Activated CD8-positive, alpha-beta memory T cell treated with anti-CD3 and anti-CD28 coated beads for 24 hours (primary cell): Measurements from ENCODE around the gene NEK7.
"Not testable (repeated sequence)": the region's sequence is repeated elsewhere in the genome, so short reads cannot be mapped to it uniquely, and the experiment has no call there.

ENCODE experiments used
- DNase-seq: peaks from one replicate; pipeline ENCODE4 v3.0.0-alpha.2; 2020

NEK7 gene

DNA sequence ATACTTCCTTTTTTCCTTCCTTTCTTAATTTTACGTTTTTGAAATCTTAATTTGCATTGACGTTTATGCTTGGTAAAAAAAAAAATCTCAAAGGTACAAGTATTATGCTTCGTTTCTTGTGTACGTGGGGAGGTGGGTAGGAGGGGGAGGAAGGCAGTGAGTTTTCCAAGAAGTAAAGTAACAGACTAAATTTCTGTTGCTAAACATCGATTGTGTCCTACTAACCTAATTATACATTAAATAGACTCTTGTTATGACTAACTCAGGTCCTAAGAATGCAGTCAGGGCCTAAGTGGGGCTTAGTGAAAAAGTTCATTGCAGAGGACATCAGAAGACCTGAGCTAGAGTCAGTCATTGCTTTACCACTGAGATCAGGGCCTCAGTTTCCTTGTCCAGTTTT is 17.5 kb downstream of the NEK7 start:
- no peak for DNase-seq

- no peak for DNase-seq
Measured at GRCh38 chr1:198175423-198176170, 18.8 kb downstream of the NEK7 start.

DNA sequence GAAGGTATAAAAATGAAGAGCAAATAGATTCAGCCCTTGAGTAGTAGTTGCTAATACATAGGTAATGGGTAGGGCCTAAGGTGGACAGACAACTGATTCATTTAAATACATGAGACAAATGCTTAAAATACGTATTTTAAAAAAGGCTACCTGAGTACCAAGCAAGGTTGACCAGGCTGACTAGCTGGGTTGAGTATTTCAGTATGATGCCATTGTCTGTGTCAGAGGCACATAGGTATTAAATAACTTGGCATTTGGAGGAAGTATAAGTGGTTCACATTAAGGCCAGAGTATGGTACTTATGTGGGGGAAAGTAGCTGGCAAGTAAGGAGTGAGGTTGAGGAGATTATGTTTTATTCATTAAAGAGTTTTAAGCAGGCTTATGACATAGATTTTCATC is 19.4 kb downstream of the NEK7 start:
- DNase-seq: no peak

- no peak for DNase-seq
Measured at GRCh38 chr1:198177546-198177945, 20.7 kb downstream of the NEK7 start.

DNA sequence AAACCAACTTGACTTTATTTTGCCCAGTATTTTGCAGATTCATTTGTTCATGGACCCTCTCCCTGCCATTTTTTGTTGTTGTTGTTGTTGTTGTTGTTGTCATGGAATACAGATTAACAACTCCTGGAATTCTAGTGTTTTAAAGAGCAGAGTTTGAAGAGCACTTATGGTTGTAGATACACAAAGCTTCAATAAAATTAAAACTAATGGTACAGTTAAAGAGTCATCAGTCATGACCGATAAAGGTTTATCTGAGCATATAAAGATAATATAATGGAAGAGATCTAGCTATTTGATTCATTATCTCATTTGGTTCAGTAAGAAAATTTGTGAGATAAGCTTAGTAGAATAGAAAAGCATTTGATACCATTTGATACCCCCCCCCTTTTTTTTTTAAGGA is 21.8 kb downstream of the NEK7 start:
- no peak for DNase-seq

DNA sequence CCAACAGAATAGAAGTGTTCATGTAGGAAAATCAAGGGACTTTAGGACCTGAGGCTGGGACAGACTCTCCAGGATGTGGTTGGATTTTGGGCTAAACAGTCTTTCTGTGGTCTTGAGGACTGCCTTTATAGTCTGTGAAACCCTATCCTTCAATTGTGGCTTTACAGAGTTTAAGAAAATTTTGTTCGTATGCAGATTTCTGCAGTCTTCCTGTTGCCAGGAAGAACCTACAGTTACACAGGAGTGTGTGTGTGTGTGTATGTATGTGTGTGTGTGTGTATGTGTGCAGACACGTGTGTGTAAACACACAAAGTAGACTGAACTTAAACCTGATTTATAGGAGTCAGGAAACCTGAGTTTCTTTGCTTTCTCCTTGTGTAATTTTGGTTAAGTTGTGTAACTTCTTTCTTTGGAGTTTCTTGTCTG is 22.8 kb downstream of the NEK7 start:
- DNase-seq: no peak

DNA sequence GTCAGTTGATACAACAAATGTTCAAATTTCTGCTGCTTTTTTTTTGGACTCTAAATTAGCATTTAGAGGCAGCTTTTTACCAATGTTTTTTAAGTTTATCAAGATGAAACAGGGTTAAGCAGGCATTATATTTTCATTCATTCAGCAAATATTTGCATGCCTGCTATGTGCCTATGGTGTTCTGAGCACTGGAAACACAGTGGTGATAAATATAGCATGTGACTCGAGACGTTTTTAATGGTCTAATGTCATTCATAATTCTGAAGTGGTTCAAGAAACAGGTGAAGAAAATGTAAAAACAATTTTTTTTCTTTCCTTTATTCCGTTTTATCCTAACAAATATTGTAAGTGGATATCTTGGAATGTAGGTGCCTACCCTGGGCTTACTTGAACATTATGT is 26.8 kb downstream of the NEK7 start:
- no peak for DNase-seq

- DNase-seq: no peak
Measured at GRCh38 chr1:198184516-198184915, 27.7 kb downstream of the NEK7 start.

GRCh38 chr1:198185146-198185545 is 28.3 kb downstream of the NEK7 start:
- no peak for DNase-seq

DNA sequence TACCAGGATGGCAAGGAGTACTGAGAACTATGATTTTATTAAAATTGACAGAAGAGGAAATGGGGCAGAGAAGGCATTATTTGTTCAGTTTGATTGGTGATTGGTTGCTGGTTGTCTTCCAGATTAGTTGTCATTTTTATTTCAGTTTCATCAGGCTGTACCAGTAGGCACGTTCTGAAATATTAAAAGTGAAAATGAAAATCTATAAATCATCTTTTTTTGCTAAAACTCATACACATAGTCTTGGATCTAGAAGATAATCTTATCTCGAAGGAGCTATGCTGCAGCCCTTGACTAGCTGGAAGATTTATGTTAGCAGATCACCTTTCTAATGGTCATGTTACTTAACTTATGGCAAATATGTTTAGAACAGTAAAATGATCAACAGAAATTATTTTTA is 29.0 kb downstream of the NEK7 start:
- DNase-seq: no peak

GRCh38 chr1:198186916-198187580 is 30.2 kb downstream of the NEK7 start:
- DNase-seq: no peak

- DNase-seq: no peak
Measured at GRCh38 chr1:198187973-198188588, 31.3 kb downstream of the NEK7 start.

- DNase-seq: no peak
Measured at GRCh38 chr1:198191117-198191516, 34.3 kb downstream of the NEK7 start.

DNA sequence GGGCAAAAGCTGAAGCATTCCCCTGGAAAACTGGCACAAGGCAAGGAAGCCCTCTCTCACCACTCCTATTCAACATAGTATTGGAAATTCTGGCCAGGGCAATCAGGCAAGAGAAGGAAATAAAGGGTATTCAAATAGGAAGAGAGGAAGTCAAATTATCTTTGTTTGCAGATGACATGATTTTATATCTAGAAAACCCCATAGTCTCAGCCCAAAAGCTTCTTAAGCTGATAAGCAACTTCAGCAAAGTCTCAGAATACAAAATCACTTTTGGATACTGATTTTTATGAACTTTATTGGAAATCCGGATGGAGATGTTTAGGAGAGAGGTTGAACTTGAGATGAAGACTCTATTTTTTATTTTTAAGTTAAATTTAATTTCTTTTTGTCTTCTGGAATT is 37.1 kb downstream of the NEK7 start:
- not testable (repeated sequence) for DNase-seq

DNA sequence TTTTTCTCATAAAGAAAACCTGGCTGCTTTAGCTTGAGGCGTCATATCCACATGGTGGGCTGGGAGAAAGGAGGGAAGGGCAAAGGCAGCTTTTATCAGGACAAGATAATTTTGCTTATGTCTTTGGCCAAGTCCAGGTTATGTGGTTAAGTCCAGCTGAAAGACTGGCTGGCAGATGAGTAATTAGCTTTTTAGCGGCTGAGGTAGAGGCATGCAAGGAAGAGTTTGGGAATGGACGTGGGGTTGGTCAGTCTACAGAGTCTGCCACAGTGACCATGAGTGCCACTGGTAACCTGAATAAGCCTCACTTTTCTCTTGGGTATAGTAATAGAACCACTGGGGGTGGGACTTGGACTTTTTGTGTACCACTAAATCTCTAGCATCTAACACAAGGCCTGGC is 39.8 kb downstream of the NEK7 start:
- DNase-seq: no peak

DNA sequence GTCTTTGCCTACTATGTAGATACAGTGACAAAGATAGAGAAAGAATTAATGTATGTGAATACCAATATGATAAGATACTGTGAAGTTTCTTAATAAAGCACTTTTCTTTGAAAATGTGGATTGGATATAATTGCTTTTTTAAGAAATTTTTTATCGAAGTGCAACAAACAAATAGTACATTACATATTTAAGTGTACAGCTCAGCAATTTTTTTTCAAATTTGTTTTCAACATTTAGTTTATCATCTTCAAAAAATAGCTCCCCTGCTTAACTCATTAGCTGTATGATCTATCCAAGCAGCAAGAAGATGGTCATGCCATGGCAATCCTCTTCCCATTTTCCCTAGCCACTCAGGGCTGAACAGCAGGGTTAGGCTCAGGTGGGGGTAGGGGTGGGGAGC is 40.5 kb downstream of the NEK7 start:
- DNase-seq: no peak

- no peak for DNase-seq
Measured at GRCh38 chr1:198199105-198199504, 42.3 kb downstream of the NEK7 start.

DNA sequence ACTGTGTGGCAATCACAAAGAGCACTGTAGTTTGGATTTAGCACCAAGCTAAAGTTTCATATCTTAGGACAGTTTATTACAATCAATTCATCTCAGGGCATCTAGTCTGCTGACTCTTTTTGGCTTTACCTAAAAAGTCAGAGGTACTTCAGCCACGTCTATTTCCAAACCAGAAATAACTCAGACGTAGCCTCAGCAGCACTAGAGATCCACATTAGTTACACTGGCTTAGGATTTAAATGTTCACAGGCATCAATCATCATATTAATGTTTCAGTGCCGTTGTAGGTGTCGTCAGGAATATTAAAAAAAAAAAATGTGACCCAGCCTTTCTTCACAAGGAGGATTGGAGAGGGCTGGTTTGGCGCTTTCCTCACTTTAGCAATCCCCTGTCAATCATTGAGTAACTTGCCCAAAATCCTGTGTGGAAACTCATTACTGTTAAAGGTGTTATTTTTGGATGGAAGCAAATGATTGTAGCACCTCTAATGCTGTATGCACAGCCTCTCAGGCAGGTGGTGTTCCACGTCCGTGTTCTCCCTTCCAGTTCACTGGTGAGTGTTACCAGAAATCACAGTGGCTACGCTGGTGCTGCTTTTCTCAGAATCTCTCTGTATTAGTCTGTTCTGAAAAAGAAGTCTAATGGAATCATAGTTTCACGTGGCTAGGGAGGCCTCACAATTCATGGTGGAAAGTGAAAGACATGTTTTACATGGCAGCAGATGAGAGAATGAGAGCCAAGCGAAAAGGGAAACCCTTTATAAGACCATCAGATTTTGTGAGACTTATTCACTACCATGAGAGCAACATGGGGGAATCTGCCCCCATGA is 45.4 kb downstream of the NEK7 start:
- DNase-seq: peak; percentile 70

DNA sequence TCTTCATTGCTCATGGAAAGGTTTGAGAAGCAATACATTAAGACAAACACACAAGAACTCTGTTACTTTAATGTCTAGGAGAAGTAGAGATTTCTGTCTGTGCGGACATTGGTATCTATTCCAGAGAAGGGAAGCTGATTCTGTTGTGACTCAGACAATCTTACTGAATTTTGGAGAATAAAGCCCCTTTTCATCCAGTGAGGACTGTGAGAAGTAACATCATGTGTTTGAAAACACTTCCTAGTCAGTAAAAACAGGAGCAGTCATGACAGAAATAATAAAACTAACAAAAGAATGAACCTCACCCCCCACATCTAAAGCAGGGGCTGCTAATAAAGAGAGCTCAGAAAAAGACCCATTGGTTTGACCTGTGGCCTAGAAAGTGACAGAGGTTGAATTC is 46.6 kb downstream of the NEK7 start:
- no peak for DNase-seq

- no peak for DNase-seq
Measured at GRCh38 chr1:198205016-198205684, 48.4 kb downstream of the NEK7 start.

DNA sequence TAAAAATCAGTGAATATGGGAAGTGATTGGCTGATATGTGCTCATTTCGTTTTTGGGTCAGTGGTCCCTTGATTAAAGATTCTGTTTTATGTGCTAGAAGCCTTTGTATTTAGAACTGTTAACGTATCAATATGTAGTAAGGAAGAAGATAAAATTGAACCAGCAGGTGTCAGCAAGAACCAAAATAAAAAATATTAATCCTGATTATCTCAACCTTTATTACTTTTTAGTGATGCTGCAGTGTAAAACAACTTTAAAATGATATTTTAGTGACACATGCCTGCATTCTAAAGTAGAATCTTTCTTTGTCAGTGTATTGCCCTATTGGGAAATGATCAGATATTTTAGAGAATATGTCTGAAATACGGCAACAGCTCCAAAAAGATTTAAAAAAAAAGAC is 49.5 kb downstream of the NEK7 start:
- DNase-seq: no peak

DNA sequence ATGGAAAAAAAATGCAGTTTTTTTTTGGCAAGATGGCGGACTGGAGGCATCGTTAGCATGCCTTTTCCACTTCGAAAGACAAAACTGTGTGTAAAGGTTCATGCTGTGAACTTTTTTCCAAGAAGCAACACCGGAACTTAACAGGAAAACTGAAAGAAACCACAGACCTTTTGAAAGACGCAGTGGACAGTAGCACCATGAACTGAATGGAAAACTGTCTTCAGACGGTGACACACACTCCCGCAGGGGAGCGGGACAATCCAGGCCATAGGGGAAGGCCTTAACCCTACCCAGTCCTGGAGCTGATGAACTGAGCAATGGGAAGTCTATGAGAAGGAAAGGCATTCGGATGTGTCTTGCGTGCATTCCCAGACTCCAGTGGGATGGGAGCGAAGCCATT is 54.9 kb downstream of the NEK7 start:
- DNase-seq: no peak

DNA sequence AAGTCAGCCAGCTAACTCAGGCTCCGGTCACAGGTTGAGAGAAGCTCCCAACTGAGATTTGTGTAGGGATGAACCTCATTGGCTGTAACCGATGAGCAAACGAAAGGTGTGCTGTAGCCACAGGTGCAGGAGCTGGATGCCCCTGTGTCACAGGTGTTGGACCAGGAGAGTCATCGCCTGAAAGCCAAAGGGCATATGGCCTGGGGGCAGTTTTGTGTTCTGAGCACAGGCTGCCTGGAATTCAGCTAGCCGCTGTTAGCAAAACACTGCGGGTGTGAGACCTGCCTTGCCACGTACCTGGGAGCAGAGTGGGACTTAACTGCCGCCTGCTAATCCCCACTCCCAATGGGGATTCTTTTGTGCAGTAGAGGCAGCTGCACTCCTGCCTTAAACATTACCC is 55.3 kb downstream of the NEK7 start:
- DNase-seq: no peak
